Measurements from ENCODE around the gene SMIM23.
"Not testable (repeated sequence)": the region's sequence is repeated elsewhere in the genome, so short reads cannot be mapped to it uniquely, and the experiment has no call there.

Gene SMIM23

DNA sequence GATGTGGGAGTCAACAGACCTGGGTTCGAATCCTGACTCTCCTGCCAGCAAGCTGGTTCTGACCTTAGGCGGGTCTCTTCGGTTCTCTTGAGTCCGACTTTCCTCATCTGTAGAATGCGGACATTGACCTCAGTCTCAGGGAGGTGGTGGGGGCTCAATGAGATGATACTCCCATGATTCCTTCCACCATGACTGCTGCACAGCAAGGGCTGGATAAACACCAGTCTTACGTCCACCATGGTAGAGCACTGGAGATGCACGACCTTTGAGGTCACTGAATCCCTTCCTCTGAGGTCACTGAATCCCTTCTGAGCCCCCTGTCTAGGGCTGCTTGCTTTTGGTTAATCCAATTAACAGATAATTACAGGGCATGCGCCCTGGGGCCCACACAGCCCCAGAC lies 12.5 kb upstream of the SMIM23 start:
- no peak for DNase-seq (ENCODE audit: low read depth, low spot score)

GRCh38 chr5:171774418-171774817 lies 11.2 kb upstream of the SMIM23 start:
- no peak for DNase-seq (ENCODE audit: low read depth, low spot score)

GRCh38 chr5:171776213-171776612 lies 9.4 kb upstream of the SMIM23 start:
- no peak for DNase-seq (ENCODE audit: low read depth, low spot score)

DNA sequence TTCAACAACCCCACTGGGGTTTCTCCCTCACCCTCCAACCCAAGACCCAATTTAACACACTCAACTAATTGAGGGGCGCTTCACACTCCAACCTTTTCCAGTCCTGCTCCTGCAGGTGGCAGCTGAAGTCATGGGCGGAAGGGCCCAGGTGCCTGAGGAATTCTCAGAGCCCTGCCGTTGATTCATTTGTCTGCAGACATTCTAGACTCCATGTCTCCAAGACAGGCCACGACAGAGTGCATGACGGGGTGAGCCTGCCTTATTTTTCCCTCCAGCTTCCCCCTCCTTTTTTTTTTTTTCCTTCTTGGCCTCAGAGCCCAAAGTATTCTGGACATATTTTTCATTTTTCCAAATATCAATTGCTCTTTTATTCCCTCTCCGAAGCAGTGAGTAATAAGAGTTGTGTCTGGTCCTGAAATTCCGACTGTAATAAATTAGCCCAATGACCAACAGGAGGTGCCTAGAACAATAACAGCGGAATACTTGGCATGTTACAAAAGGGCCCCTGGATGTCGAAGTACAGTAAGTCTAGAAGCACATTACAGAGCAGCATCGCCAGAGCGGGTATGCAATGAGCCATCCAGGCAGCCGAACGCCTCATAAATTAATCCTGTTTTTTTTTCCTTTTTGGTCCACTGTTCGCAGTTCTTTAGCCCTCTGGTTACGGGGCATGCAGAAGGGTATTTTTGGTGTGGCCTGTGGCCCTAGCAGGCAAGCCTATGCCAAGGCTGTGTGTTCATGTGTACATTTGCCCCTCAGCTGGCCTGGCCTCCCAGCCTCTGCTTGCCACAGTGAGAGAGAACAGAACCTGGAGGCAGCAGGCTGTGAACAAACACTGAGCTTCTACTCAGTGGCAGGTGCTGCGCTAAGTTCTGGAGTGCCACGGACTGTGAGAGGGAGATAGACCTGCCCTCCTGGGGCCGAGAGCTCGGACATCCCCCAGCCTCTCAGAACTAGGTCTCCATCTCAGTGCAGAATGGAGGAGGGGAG lies 8.6 kb upstream of the SMIM23 start:
- no peak for DNase-seq (ENCODE audit: low read depth, low spot score)

DNA sequence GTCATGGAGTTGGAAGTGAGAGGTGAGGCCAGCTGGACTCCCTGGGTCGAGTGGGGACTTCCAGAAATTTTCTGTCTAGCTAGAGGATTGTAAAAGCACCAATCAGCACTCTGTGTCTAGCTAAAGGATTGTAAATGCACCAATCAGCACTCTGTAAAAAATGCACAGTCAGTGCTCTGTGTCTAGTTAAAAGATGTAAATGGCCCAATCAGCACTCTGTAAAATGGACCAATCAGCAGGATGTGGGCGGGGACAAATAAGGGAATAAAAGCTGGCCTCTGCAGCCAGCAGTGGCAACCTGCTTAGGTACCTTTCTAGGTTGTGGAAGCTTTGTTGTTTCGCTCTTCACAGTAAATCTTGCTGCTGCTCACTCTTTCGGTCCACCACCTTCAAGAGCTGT lies 3.9 kb upstream of the SMIM23 start:
- DNase-seq (ENCODE audit: low read depth, low spot score), result not testable (repeated sequence)

- DNase-seq (ENCODE audit: low read depth, low spot score), result no peak
Observed at GRCh38 chr5:171782332-171782966, 3.2 kb upstream of the SMIM23 start.

DNA sequence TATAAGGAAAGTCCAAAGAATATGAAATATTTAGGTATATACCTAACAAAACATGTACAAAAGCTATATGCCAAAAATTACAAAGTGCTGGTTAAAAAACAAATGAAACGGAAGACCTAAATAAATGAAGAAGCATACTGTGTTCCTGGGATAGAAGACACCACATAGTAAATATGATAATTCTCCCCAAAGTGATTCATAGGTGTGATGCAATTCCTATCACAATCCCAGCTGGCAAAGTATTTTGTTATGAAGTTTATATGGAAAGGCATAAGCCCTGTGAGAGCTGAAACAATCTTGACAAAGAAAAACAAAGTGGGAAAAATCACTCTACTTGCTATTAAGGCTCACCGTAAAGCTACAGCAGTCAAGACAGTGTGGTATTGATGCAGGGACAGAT lies 2.6 kb upstream of the SMIM23 start:
- no peak for DNase-seq (ENCODE audit: low read depth, low spot score)

DNA sequence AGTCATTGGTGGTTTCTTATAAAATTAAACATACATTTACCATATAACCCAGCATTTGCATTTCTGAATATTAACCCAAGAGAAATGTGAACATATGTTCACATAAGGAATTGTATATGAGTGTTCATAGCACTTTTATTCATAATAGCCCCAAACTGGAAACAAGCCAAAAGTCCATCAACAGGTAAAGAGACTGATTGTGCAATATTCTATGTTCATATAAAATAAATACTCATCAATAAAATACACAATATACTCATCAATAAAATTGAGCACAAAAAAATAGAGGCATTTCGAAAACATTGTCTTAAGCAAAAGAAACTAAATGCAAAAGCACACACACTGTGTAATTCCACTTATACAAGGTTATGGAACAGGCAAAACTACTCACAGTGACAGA lies 3.7 kb downstream of the SMIM23 start:
- no peak for DNase-seq (ENCODE audit: low read depth, low spot score)

GRCh38 chr5:171790408-171790807 lies 4.8 kb downstream of the SMIM23 start:
- no peak for DNase-seq (ENCODE audit: low read depth, low spot score)

DNA sequence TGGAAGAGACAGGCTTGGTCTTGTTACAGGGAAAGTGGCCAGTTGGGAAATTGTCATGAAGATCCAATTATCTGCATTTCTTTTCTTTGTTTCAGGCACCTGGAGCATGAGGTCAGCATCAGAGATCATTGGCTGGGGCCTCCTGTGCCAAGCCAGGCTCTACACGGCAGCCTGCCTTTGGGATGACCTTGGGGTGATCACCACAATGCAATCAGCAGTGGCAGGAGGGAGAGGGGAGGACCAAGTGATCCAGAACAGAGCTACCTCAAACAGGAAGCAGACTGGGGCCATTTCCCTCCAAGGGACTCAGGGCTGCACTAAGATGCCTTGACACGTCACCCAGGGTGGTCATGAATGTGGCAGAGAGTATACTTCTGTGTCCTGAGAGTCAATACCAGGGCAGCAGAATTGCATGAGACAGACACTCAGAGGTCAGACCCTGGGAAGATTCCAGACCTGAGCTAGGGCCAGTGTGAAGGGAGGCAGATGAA lies 8.9 kb downstream of the SMIM23 start:
- DNase-seq (ENCODE audit: low read depth, low spot score), result no peak

- DNase-seq (ENCODE audit: low read depth, low spot score), result no peak
Observed at GRCh38 chr5:171795381-171795780, 9.8 kb downstream of the SMIM23 start.

GRCh38 chr5:171796436-171796835 lies 10.8 kb downstream of the SMIM23 start:
- DNase-seq (ENCODE audit: low read depth, low spot score), result no peak

- no peak for DNase-seq (ENCODE audit: low read depth, low spot score)
Observed at GRCh38 chr5:171797543-171797942, 11.9 kb downstream of the SMIM23 start.

- DNase-seq (ENCODE audit: low read depth, low spot score), result no peak
Observed at GRCh38 chr5:171798418-171798817, 12.8 kb downstream of the SMIM23 start.

DNA sequence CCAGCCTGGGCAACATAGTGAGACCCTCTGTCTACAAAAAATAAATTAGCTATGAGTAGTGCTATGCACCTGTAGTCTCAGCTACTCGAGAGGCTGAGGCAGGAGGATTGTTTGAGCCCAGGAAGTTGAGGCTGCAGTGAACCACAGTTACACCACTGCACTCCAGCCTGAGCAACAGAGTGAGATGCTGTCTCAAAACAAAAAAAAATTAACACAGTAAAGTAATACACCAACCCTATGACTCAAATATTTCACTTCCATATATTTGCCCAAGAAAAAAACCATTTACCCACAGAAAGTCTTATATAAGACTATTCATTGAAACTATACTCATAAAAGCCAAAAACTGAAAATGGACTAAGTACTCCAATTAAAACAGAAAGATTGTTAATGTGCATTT lies 16.2 kb downstream of the SMIM23 start:
- DNase-seq (ENCODE audit: low read depth, low spot score), result no peak

GRCh38 chr5:171805746-171806145 lies 20.1 kb downstream of the SMIM23 start:
- DNase-seq (ENCODE audit: low read depth, low spot score), result no peak

DNA sequence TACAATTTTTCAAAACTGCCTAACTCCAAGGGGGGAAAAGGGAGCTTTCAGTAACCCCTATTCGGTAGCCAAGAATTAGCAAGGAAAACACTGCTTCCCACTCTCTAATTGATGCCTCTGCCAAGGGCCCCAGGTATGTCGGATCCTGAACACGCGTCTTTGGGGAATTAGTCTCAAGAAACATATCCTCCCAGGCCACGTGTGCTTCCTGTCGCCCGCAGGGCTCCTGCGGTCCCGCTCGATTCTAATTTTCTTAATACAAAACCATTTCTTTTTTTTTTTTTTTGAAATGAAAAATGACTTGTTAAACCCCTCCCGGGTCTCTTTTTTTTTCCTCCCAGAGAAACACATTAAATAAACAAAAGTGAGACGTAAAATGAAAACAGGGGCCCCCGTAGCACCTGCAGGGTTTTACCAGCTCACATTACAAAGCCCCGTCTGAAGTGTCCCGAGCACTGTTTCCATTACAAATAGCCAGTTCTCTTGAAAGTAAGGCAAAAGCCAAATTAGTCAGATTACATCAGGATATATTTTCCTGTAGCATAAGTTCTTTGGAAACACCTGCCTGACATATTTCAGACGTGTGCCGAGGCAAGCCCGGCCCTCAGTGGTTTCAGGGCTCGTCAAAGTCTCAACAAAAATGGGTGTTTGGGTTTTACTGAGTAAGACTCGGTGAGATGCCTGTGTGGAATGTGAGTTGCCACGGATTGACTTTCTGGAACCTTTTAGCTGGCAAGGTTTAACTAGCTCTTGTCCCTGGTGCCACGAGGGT lies 21.5 kb downstream of the SMIM23 start:
- DNase-seq (ENCODE audit: low read depth, low spot score), result no peak

DNA sequence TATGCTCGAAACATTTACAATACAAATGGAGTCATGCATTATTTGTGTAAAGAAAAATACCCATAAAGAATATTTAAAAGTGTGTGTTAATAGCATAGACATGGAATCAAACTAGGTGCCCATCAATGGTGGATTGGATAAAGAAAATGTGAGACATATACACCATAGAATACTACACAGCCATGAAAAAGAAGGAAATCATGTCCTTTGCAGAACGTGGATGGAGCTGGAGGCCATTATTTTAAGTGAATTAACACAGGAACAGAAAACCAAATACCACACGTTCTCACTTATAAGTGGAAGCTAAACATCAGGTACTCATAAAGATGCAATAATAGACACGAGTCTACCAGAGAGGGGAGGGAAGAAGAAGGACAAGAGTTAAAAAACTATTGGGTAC lies 22.8 kb downstream of the SMIM23 start:
- no peak for DNase-seq (ENCODE audit: low read depth, low spot score)

- no peak for DNase-seq (ENCODE audit: low read depth, low spot score)
Observed at GRCh38 chr5:171808951-171809350, 23.3 kb downstream of the SMIM23 start.

DNA sequence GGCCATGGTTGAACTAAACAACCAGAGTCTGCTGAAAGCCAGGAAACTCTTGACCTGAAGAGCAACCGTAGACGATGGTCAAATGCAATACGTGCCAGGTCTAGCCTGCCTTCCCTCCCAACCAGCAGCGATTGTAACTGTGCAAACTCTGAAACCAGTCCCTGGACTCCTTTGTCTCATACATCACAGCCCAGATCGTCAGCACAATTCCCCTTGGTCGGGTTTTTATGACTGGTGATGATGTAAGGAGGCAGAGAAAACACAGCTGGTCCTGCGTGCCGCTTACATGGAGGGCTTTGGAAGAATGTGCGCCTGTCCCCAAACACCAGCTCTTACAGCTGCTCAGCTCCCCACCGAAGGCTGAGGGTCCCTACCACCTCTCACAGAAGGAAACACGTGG lies 24.6 kb downstream of the SMIM23 start:
- DNase-seq (ENCODE audit: low read depth, low spot score), result no peak

GRCh38 chr5:171813270-171813669 lies 27.7 kb downstream of the SMIM23 start:
- DNase-seq (ENCODE audit: low read depth, low spot score), result no peak

All from activated naive CD8-positive, alpha-beta T cell treated with anti-CD3 and anti-CD28 coated beads, Interleukin-2, amount 50 U/mL, for 16 hours (primary cell).